Activated naive CD4-positive, alpha-beta T cell (primary cell): ENCODE measurements around the gene SSBP2.
"Not testable (repeated sequence)": the region's sequence is repeated elsewhere in the genome, so short reads cannot be mapped to it uniquely, and the experiment has no call there.

ENCODE experiments used
- DNase-seq, 4 experiments: peaks; one replicate each; lab custom pipeline; 2025; lab: John Stamatoyannopoulos, UW

The SSBP2 gene

DNA sequence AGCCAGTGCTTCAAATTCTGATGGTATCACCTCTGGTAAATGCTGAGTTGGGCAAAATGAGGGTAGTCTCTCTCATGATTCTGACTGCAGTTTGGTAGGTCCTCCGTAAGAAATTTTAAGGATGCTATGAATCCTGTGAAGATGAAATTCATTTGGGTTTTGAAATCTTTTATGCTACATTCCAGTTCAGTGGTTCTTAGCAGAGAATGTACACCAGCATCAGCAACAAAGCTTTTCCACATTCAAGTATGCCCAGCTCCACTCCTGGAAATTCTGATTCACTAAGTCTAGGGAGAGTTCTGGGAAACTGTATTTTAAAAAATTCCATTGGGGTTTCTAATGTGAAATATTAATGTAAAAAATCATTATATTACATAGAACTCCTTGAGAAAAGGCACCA, 323.3 kb downstream of the SSBP2 start:
- DNase-seq: no peak

- no peak for DNase-seq
Observed at GRCh38 chr5:81426359-81427030, 324.4 kb downstream of the SSBP2 start.

DNA sequence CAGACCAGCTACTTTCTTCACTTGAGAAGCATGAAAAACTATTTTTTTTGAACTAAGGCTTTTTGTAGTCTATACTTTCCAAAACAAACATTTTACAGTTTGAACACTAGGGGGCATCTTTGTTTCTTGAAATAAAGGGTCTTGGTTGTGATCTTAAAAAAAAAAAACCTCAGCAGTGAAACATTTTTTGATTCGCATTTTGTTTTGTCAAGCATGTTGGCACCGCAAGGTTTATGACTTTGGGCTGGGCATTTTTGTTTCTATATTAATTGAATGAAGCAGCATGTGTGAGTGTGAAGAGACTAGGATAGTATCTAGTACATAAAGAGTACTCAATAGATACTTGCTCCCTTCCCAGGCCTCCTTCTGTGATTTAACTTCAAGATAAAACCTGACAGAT, 325.3 kb downstream of the SSBP2 start:
- DNase-seq: no peak

GRCh38 chr5:81424728-81425127, 326.2 kb downstream of the SSBP2 start:
- DNase-seq: no peak

- no peak for DNase-seq
Observed at GRCh38 chr5:81422671-81423070, 328.2 kb downstream of the SSBP2 start.

DNA sequence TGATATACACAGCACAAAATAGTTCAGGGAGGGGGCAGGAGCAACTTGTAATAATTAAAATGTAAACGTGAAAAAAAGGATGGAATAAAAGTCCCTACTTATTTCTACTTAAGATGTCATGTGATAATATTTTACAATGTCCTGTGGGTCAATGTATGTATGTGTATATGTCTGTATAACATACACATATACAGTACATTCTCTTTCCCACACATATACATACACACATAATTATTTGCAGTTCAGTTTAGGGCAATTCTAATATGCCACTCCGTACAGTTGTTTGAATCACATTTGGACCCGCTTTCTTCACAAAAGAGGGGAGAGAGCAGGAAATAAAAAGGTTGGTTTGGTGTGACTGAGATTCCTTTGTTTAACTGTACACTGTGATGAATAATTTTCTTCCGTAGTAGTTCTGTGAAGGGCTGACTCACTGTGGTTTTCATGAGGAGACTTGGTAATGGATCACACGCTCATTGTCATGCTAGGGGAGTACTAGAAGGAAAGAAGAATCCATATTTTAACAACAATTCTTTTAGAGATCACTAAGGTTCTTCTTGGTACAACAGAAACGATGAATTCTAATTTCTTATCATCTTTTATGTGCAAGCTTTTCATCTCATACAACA, 330.7 kb downstream of the SSBP2 start:
- DNase-seq: no peak

GRCh38 chr5:81418606-81419005, 332.3 kb downstream of the SSBP2 start:
- DNase-seq: no peak

DNA sequence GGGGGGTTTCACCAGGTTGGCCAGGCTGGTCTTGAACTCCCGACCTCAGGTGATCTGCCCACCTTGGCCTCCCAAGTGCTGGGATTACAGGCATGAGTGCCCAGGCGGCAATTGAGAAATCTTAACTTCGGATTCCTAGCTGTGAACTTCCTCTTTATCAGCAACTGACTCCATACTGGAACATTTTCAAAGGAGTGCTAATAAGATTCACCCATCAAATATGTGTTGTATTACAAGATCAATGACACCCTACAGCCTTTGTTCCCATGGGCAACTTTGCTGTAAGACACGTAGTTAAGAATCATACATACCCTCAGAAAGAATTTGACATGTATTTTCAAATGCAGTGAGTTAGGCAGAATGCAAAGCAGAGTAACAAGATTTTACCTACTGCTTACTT, 333.8 kb downstream of the SSBP2 start:
- no peak for DNase-seq

DNA sequence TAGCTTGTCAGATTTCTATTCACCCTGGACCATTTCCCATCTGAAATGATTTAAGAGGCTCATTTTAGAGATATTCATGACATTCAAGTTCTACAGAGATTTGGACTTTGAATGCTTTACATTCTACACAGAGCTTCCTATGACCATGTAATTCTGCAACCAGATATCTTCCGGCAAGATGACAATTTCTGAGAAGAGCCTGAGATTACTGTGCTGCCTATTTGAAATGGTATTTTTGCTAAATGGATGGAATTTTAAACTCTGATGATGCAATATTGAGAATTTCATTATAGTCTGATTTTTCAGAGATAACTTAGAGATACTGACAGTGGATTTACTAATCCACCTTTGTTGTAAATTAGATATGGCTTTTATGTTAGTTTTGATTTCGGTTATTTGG, 341.0 kb downstream of the SSBP2 start:
- no peak for DNase-seq

DNA sequence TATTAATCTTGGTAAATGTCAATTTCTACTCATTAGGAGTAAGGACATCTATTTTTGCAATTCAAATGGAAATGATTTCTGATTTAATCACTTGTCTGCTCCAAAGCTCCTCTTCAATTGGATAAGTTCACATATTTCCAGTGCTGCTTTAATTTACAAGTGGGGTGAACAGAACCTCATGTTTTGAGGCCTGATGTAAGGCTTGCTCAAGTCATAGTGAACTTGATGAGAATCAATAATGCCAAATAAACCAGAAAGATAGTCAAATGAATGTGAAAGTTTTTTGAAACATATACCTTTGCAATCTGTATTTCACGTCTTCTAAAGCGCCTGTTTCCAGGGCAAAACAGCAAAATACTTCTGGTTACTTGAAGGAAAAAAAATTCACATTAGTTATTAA, 341.5 kb downstream of the SSBP2 start:
- no peak for DNase-seq

DNA sequence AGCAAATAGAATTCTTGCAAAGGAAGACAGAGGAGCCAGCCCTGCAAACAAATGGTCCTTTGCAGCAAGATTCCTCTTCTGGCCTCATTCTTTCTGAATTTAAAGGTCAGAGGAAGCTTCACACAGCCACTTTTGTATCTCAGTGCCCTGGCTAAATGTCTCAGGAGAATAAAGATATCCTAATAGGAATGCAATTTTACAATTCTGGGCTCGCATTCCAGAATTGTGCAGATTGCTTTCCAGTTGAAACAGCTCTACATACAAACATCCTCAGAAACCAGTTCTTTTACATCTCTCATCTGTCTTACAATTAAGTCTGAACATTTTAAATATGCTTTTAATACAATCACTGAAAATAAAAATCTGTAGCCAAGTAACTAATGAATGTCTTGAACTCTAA, 342.4 kb downstream of the SSBP2 start:
- DNase-seq: no peak

DNA sequence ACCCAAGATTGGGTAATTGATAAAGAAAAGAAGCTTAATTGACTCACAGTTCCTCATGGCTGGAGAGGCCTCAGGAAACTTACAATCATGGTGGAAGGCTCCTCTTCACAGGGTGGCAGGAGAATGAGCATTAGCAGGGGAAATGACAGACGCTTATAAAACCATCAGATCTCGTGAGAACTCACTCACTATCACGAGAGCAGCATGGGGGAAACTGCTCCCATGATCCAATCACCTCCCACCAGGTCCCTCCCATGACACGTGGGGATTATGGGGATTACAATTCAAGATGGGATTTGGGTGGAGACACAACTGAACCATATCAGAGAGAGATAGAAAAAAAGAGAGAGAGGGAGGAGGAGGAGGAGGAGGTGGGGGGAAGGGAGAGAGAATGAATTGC, 343.1 kb downstream of the SSBP2 start:
- not testable (repeated sequence) for DNase-seq

DNA sequence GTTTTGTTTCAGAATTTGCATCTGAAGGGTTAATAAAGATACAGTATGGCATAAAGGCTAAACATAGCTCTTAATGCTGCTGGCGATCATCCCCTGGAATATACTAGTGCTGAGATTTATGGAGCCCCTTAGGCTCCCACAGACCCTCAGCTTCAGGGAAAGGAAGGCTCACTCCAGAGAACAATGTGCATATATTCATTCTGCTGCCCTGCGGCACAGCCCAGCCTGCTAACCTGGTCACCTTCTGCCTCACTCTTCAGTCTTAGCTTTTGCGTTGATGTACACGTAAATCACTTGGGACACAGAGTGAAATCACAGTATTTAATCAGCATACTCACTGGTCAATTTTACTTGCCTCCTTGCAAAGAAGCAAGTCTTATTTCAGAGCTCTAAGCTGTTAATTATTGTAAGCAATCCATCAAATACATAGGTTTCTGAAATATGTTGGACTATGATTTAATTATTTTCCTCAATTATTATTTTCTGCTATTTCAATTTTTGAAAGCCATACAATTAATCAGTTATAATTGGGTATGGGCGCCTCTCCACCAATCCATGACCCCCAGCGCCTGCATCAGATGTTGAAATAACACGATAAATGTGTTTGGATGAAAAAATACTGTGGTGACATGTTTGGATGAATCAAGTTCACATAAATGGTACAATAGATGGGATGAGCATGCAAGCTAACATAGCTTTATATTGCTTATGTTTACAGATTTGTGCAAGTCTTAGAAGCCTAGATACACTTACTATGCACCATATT, 345.6 kb downstream of the SSBP2 start:
- no peak for DNase-seq

DNA sequence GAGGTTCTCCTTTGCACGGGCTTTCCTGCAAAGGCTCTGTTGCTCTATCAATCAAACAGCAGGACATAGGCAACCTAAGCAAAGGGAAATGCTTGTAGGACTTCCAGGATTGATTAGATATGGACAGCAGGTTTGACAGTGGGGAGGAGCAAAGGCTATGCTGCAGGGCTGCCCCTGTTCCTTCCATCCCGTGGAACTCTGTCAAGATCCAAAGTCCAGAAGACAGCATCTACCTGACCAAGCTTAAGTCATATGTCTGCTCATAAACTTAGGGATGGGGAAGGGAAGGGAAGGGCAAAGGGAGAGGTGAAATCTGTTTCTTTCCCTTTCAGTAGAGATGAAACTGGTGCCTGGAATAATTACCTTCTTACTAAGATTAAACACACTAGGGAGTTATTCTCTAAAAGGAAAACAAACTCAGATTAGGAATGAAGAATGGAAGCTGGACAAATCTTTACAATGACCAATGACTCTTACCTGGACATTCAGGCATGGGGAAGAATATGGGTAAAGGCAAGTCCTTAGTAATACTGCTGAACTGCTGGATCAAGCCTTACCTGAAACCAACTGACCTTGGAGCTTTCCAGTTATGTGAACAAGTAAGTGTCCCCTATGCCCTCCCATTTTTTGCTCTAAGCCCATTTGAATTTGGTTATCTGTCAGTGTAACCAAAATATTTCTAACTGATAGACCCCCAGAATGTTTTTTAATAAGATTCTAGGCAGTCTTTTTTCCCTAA, 348.5 kb downstream of the SSBP2 start:
- DNase-seq: no peak

- DNase-seq: no peak
Observed at GRCh38 chr5:81401266-81401665, 349.6 kb downstream of the SSBP2 start.

DNA sequence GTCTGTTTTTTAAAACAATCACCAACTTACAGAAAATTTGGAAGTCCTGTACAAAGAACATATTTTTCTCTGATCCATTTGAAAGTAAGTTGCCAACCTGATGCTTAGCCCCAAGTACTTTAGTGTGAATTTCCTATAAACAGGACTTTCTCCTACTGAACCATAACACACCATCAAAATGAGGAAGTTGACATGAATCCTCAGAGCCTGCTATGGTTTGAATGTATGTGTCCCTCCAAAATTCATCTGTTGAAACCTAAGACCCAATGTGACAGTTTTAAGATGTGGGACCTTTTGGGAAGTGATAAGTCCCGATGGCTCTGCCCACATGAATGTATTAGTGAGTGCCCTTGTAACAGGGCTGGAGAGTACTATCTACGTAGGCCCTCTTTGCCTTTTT, 350.5 kb downstream of the SSBP2 start:
- no peak for DNase-seq

GRCh38 chr5:81398741-81399140, 352.2 kb downstream of the SSBP2 start:
- DNase-seq: no peak

GRCh38 chr5:81397176-81397575, 353.7 kb downstream of the SSBP2 start:
- DNase-seq: no peak

DNA sequence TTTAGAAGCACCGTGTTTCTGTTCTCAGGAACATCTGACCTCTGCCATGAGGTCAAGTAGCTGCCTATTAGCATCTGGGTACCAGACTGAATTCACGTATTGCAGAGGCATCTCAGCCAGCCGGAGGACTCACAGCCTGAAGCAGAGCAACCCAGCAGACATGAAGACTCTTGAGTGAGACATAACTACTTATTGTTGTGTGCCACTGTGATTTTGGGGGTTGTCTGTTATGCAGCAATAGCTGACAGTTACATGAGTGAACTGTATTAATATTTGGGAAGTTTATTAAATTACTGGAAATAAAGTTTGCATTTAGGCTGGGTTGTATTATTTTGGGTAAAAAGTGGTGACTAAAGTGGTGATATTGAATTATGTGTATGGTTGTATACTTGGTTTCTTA, 355.6 kb downstream of the SSBP2 start:
- no peak for DNase-seq

DNA sequence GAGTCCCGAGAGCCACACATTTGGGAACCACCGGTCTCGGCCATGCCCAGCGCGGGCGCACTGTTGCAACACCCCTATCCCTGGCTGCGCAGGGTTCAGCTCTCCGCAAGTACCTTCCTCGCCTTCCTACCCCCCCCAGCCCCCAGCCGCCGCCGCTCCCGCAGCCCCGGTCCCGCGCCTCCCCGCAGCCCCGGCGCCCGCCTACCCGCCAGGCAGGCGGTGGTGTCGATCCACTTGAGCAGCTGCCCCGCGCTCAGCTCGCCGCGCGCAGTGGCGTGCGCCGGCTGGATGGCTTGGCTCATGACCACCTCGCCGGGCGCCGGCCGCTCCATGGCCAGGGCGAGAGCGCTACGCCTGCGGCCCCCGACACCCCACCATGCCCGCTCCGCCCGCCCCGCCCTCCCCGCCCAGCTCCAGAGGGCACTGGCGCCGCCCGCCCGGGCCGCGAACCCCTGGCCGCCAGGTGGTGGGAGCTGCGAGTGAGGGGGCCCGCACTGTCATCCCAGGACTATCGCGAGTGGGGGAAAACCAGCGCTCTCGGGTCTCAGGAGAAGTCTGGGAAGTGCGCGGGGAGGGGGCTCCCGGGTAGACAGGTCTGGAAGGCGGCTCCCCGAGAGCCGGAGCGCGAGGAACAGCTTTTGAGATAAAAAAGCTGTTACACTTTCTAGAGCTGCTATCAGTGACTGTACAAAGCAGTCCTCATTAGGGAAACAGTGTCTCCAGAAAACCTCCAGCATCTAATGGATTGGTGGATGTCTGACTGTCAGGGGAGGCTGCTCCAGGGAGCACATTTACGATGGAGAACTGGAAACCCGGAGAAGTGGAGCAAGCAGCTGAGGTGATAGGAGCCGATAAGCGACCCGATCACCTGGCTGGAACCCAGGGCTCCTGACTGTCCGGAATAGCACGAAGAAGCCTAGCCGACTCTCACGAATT, 356.8 kb downstream of the SSBP2 start, which contains the start of gene ACOT12:
Gene ACOT12 (minus strand): TSS at position 352 of the 936 bp plus-strand sequence. CDS start 20 bp downstream, at position 332.
- no peak for DNase-seq

DNA sequence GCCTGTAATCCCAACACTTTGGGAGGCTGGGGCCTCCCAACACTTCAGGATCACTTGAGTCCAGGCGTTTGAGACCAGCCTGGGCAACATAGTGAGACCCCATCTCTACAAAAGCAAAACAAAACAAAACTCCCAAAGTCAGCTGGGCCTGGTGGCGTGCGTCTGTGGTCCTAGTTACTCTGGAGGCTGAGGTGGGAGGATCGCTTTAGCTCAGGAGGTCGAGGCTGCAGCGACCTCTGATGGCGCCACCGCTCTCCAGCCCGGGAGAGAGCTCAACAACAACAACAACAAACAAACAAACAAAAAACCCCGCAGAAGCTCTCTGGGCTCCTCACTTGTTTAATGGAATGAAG, 357.5 kb downstream of the SSBP2 start:
- DNase-seq: no peak
